OCI-LY7 (cell line): Measurements from ENCODE around the gene GRIK1.

Experiments used
- EZH2phosphoT487 ChIP-seq: fragments of 200-600 bp; sonication (generic); IDR thresholded peaks from 2 replicates; pipeline ENCODE4 v1.6.1; 2018; ENCODE audit warnings: low read depth, borderline replicate concordance, mild to moderate bottlenecking, mixed run types, antibody characterized with exemption, low read length, moderate library complexity, mixed read lengths
- TF ChIP-seq, protein P1 (sequence below): fragments of 200-600 bp; sonication (generic); conservative IDR thresholded peaks from 2 replicates; pipeline ENCODE4 v1.5.1; 2014; ENCODE audit warnings: mild to moderate bottlenecking, antibody characterized with exemption, low read length, moderate library complexity, mixed read lengths

DNA sequence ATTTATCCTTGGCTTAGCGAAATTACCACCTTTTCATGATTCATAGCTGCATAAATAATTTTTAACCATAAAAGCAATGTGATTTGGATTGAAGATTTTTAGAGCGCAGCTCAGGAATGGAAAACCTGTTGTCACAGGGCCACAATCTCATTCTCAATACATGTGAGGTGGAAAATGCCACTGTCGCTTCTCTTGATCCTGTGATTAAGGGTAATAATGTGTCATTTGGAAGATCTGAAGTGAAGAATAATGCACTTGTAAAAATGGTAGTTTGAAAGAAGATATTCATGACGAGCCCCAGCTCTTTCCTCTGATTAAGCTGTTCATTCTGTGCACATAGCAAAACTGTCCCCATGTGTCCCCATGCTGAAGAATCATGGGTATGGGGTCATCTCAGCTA, 410.7 kb downstream of the GRIK1 start:
- TF ChIP-seq, protein P1, sequence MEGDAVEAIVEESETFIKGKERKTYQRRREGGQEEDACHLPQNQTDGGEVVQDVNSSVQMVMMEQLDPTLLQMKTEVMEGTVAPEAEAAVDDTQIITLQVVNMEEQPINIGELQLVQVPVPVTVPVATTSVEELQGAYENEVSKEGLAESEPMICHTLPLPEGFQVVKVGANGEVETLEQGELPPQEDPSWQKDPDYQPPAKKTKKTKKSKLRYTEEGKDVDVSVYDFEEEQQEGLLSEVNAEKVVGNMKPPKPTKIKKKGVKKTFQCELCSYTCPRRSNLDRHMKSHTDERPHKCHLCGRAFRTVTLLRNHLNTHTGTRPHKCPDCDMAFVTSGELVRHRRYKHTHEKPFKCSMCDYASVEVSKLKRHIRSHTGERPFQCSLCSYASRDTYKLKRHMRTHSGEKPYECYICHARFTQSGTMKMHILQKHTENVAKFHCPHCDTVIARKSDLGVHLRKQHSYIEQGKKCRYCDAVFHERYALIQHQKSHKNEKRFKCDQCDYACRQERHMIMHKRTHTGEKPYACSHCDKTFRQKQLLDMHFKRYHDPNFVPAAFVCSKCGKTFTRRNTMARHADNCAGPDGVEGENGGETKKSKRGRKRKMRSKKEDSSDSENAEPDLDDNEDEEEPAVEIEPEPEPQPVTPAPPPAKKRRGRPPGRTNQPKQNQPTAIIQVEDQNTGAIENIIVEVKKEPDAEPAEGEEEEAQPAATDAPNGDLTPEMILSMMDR, result no peak
- no peak for TF ChIP-seq EZH2phosphoT487
